Lower leg skin (tissue), 4 donors: ENCODE measurements around the gene MIAT. TPM values are rescaled to one million over a fixed set of nuclear protein-coding genes. Genes with fewer than 3 reads are reported as not detected.

Experiments
- DNase-seq, 2 donors: peaks; one replicate each; pipeline ENCODE4 v3.0.0-alpha.2; 2019; ENCODE audit warnings: low spot score in 2 of 2
- H3K4me3 ChIP-seq: fragments of 200-600 bp; sonication (generic); 2 replicates; pipeline ENCODE4 v1.5.1; 2017; ENCODE audit warnings: mild to moderate bottlenecking, low read depth; ENCODE audit not compliant: poor library complexity, severe bottlenecking
- CTCF ChIP-seq, 3 donors: fragments of 450-650 bp; IDR thresholded peaks; one replicate each; pipeline ENCODE4 v1.5.1; 2016; ENCODE audit warnings: antibody characterized with exemption in 3 of 3, mild to moderate bottlenecking in 3 of 3, moderate library complexity in 2 of 3
- POLR2A ChIP-seq, 2 donors: fragments of 450-650 bp; IDR thresholded peaks; one replicate each; pipeline ENCODE4 v1.6.1; 2016 to 2017; ENCODE audit warnings: antibody characterized with exemption in 2 of 2, mild to moderate bottlenecking in 1 of 2, moderate library complexity in 1 of 2
- whole genome bisulfite sequencing, 2 donors: methylation state at CpG; one replicate each; pipeline ENCODE4 v1.1.5; 2018; 5-methylcytosine and 5-hydroxymethylcytosine counted together
- intact Hi-C: fragments of 100-400 bp; cut with DNase I; formaldehyde crosslinking; loops from one replicate; pipeline ENCODE4 v1.15.0; 2023; ENCODE audit warnings: low total_unique reads
- total RNA-seq, 4 donors: library from RNA; depleted of rRNA; stranded (reverse); fragments of >200 nt; gene quantifications; one replicate each; pipeline ENCODE4 v1.1.0, GENCODE V29; 2016

MIAT gene
- total RNA-seq, 4 donors from 2014 or later = 0.47 to 2.4 (median 1.4) TPM

- H3K4me3 ChIP-seq = no peak overlapping the region
- WGBS, 2 donors = 74 to 79% methylated on average over 8 of the region's 8 CpGs
- intact Hi-C loops = no loop called here
- TF ChIP-seq CTCF (IDR thresholded peaks at IDR 0.05) = no peak
- DNase-seq = peak in 1 of 2 donors; percentile 87
These were observed 14.7 kb downstream of the MIAT start for GRCh38 chr22:26672060-26672471.

- intact Hi-C loops = no loop called here
- 0 to 1% methylated on average over 36 of the region's 36 CpGs for WGBS, 2 donors
These were observed 15.4 kb downstream of the MIAT start for GRCh38 chr22:26672590-26673468.

GRCh38 chr22:26673486-26673885, 16.1 kb downstream of the MIAT start:
- peak in 1 of 2 donors; percentile 41 for DNase-seq
- peak overlapping the region; percentile 72 for H3K4me3 ChIP-seq
- intact Hi-C loops = no loop called here
- whole genome bisulfite sequencing, 2 donors = 11 to 17% methylated on average over 4 of the region's 4 CpGs
- TF ChIP-seq CTCF (IDR thresholded peaks at IDR 0.05) = no peak
- no peak for TF ChIP-seq POLR2A (IDR thresholded peaks at IDR 0.05)

More at GRCh38 chr22:26672590-26673468, 15.4 kb downstream of the MIAT start:
- no peak for TF ChIP-seq POLR2A (IDR thresholded peaks at IDR 0.05)
- no peak for TF ChIP-seq CTCF (IDR thresholded peaks at IDR 0.05)
- H3K4me3 ChIP-seq = peak overlapping the region; percentile 72
- peak; percentile 95 to 99 for DNase-seq

- H3K4me3 ChIP-seq = no peak overlapping the region
- TF ChIP-seq CTCF (IDR thresholded peaks at IDR 0.05) = no peak
- TF ChIP-seq POLR2A (IDR thresholded peaks at IDR 0.05) = no peak
- intact Hi-C loops = no loop called here
- 60 to 71% methylated on average over 9 of the region's 9 CpGs for WGBS, 2 donors
- DNase-seq = no peak
These were observed 17.1 kb downstream of the MIAT start for GRCh38 chr22:26674211-26675190.

GRCh38 chr22:26675687-26676268, 18.4 kb downstream of the MIAT start:
- no peak for DNase-seq
- 84 to 89% methylated on average over 4 of the region's 4 CpGs for WGBS, 2 donors
- intact Hi-C loops = no loop called here

More at GRCh38 chr22:26675687-26676268, 18.4 kb downstream of the MIAT start:
- no peak overlapping the region for H3K4me3 ChIP-seq
- TF ChIP-seq CTCF (IDR thresholded peaks at IDR 0.05) = no peak
- no peak for TF ChIP-seq POLR2A (IDR thresholded peaks at IDR 0.05)
